ENCODE data around the gene TIMP3.

TIMP3 gene

DNA sequence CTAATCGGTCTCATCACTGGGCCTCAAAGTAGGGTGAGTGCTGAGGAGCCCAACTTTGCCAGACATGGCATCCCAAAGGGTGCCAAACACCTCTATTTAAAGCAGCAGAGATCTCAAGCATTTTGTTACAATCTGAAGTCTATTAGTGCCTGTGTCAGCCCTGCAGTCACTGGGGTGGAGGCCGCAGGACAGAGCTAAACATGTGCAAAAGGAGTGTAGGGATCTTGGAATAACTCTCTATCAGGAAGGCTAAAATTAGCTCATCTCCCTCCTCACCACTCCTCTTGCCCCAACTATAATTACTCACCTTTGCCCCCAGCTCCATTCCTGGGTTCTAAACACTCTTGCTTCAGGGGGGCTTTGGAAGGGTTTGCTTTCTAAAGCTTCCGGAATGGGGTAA is 87.5 kb downstream of the TIMP3 start:
- DNase-seq: no peak

- DNase-seq: no peak
Observed at GRCh38 chr22:32896891-32897290, 95.4 kb downstream of the TIMP3 start.

DNA sequence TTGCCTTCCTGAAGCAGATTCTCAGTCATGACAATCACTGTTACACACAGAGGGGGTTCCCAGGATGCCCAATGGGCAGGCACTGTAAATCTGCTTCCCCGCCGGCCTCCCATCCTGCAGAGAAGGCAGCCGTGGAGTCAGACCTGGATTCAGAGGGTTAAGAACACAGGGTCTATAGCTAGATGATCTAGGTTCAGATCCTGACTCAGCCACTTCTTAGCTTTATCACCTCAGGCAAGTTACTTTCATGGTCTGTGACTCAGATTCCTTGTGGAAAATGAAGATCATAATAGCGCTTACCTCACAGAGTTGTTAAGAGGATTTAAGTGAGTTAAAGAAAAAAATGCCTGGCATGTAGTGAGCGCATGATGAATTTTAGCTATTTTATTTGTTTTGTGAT is 95.9 kb downstream of the TIMP3 start:
- no peak for DNase-seq

DNA sequence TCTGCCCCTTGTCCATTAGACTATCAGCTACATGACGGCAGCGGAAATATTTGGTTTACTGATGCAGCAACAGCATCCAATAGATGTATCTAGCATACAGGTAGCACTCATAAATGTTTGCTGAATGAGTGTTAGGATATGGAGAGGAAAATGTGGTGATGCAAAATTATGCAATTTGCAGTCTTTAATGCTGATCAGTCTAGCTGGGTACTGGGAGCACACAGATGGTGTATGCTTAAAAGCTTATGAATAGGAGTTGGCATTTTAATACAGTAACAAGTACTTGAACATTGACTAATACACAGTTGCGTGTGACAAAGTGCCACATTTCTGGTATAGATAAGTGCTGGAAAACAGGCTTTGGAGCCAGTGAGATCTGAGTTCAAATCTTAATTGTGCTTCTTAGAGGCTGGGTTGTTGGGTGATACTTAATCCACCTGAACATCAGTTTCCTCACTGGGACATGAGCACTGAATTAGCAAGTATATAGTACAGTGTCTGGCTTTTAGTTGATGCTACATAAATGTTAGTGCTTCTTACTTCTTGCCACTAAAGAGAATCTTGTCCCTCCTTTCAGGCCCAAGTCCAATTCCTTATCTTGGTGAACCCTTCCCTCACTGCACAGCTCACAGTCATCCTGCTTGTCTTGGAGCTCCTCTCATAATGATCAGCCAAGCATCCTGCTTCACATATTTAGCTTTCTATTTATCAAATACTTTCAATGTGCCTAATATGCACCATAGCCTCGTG is 99.6 kb downstream of the TIMP3 start:
- no peak for DNase-seq

DNA sequence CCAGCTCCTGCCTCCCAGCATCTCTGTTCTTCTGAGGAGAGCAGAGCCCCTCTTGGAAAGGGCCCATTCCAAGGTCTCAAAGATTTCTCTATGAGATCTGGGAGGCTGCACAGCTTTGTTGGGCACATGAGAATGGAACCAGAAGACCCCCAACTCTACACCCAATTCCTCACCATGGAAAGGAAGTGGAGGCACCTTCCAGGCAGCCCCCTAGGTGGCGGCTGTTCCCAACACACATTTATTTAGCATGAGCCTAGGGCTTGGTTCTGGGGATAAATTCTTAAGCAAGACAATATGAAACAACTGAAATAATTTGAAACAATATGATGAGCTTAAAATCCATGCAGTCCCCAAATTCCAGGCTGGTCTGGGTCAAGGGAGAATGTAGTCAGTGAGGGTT is 100.4 kb downstream of the TIMP3 start:
- no peak for DNase-seq

- DNase-seq: no peak
Observed at GRCh38 chr22:32903507-32903906, 102.0 kb downstream of the TIMP3 start.

- DNase-seq: peak; percentile 23
Observed at GRCh38 chr22:32904044-32904443, 102.5 kb downstream of the TIMP3 start.

DNA sequence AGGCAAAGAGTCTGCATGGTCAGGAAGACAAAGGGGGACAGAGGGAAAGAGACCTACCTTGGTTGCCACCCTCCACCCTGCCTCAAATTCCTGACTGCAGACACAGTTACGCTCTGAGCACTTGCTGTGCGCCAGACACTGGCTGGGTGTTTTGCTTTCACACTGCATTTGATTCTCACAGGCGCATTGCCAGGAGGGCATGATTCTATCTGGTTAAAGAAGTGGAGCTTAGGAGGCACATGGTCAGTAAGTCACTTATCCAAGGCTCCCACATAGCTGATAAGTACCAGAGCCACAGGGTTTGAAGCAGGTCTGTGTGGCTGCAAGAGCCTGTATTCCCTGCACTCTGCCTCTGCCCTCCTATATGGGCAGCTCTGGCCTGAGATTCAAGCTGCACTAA is 103.9 kb downstream of the TIMP3 start:
- DNase-seq: no peak

GRCh38 chr22:32909581-32910428 is 108.3 kb downstream of the TIMP3 start:
- no peak for DNase-seq

DNA sequence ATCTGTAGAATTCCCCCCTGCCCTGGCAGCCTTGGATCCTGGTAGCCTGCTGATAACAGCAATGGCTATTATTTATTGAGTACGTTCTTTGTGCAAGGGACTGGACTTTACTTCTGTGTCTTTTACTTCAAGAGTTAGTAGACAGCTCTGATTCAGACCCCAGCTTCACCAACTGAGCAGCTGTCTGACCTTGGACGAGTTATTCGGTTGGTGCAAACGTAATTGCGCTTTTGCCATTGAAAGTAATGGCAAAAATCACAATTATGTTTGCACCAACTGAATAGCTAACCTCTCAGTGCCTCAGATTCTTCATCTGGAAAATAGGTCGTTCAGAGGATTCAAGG is 108.9 kb downstream of the TIMP3 start:
- DNase-seq: no peak

DNA sequence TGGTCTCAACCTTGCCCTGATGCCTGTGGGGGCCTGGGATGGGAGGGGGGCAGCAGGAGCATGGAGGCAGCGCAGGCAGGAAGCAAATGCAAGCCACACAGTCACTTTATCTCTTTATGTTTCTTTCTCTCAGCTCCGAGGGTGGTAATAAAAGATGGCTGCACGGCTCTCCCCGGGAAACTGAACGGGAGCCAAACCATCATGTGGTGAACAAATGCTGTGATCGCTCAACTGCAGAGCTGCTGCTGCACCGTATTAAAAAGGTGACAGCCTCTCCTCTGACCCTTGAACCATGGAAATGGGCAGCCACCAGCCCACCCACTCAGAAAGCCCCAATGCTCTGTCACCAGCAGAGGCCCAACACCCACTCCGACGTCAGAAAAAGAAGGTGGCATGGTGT is 110.0 kb downstream of the TIMP3 start:
- no peak for DNase-seq

Data from NCI-H2171 (cell line).